Neural cell (in vitro differentiated cells): ENCODE results near the gene PATL2. TPM values are rescaled to one million over a fixed set of nuclear protein-coding genes. Genes with fewer than 3 reads are reported as not detected.

ENCODE experiments used
- H2AFZ ChIP-seq: fragments of 200-600, 300-800 bp; sonication (generic), shearing (Covaris generic); 2 replicates; pipeline ENCODE4 v1.6.0; 2014; ENCODE audit warnings: low read depth, mild to moderate bottlenecking, antibody characterized with exemption, low read length, moderate library complexity
- H3F3A ChIP-seq: fragments of 200-600 bp; shearing (Covaris generic); 2 replicates; pipeline ENCODE4 v1.6.1; 2016; ENCODE audit warnings: mild to moderate bottlenecking, moderate library complexity, mixed read lengths, antibody characterized with exemption, low read length; ENCODE audit not compliant: insufficient read depth, poor library complexity, severe bottlenecking
- H3K27ac ChIP-seq: fragments of 200-600, 300-800 bp; sonication (generic), shearing (Covaris generic); 2 replicates; pipeline ENCODE4 v1.5.1; 2014; ENCODE audit warnings: mild to moderate bottlenecking, low read length, moderate library complexity
- H3K27me3 ChIP-seq: fragments of 300-800, 200-600 bp; sonication (generic), shearing (Covaris generic); 2 replicates; pipeline ENCODE4 v1.6.0; 2014; ENCODE audit warnings: mild to moderate bottlenecking, low read depth, low read length, moderate library complexity; ENCODE audit not compliant: insufficient read depth
- H3K36me3 ChIP-seq: fragments of 300-800, 200-600 bp; sonication (generic), shearing (Covaris generic); 2 replicates; pipeline ENCODE4 v1.5.1; 2014; ENCODE audit warnings: mild to moderate bottlenecking, antibody characterized with exemption, low read length, moderate library complexity; ENCODE audit not compliant: insufficient read depth
- H3K4me2 ChIP-seq: fragments of 300-800, 200-600 bp; sonication (generic), shearing (Covaris generic); 2 replicates; pipeline ENCODE4 v1.6.0; 2014; ENCODE audit warnings: mild to moderate bottlenecking, low read length
- H3K4me3 ChIP-seq: fragments of 300-800, 200-600 bp; sonication (generic), shearing (Covaris generic); 2 replicates; pipeline ENCODE4 v1.5.1; 2014; ENCODE audit warnings: mild to moderate bottlenecking, low read length, moderate library complexity
- H3K79me2 ChIP-seq: fragments of 200-600 bp; shearing (Covaris generic); replicated peaks from 2 replicates; pipeline ENCODE4 v1.6.0; 2014; ENCODE audit warnings: mild to moderate bottlenecking, low read length, moderate library complexity; ENCODE audit not compliant: insufficient read depth
- H3K9ac ChIP-seq: fragments of 300-800, 200-600 bp; sonication (generic), shearing (Covaris generic); 2 replicates; pipeline ENCODE4 v1.6.1; 2016; ENCODE audit warnings: mild to moderate bottlenecking, low read length, mixed read lengths
- H3K9me2 ChIP-seq: fragments of 200-600 bp; shearing (Covaris generic); 2 replicates; pipeline ENCODE4 v1.6.1; 2016; ENCODE audit warnings: mild to moderate bottlenecking, low read length, mixed read lengths; ENCODE audit not compliant: insufficient read depth
- H3K9me3 ChIP-seq: fragments of 200-600, 300-800 bp; sonication (generic), shearing (Covaris generic); 2 replicates; pipeline ENCODE4 v1.6.1; 2016; ENCODE audit warnings: mild to moderate bottlenecking, mixed run types, low read length, moderate library complexity, mixed read lengths
- H4K20me1 ChIP-seq: fragments of 200-600 bp; shearing (Covaris generic); 2 replicates; pipeline ENCODE4 v1.6.1; 2016; ENCODE audit warnings: mild to moderate bottlenecking, mixed run types; ENCODE audit not compliant: insufficient read depth
- CTCF ChIP-seq: fragments of 450-650 bp; IDR thresholded peaks from 2 replicates; pipeline ENCODE4 v1.5.1; 2014; ENCODE audit warnings: antibody characterized with exemption, mild to moderate bottlenecking, moderate library complexity; ENCODE audit not compliant: poor library complexity, severe bottlenecking
- EP300 ChIP-seq: fragments of 450-650 bp; conservative IDR thresholded peaks from 2 replicates; pipeline ENCODE4 v1.6.1; 2014; ENCODE audit warnings: antibody characterized with exemption, mild to moderate bottlenecking, moderate library complexity; ENCODE audit not compliant: poor library complexity, severe bottlenecking
- EZH2 ChIP-seq: fragments of 200-600, 300-800 bp; shearing (Covaris generic), sonication (generic); IDR thresholded peaks from 2 replicates; pipeline ENCODE4 v1.6.1; 2014; ENCODE audit warnings: antibody characterized with exemption, low read length, borderline replicate concordance, mild to moderate bottlenecking; ENCODE audit not compliant: insufficient read depth, poor library complexity, severe bottlenecking
- MXI1 ChIP-seq: fragments of 450-650 bp; conservative IDR thresholded peaks from 2 replicates; pipeline ENCODE4 v1.6.1; 2014; ENCODE audit warnings: antibody characterized with exemption, mild to moderate bottlenecking; ENCODE audit not compliant: poor library complexity, severe bottlenecking
- POLR2AphosphoS5 ChIP-seq: IDR thresholded peaks from 2 replicates; pipeline ENCODE4 v1.6.1; 2012
- RAD21 ChIP-seq: fragments of 450-650 bp; conservative IDR thresholded peaks from 2 replicates; pipeline ENCODE4 v1.6.1; 2014; ENCODE audit warnings: antibody characterized with exemption, mild to moderate bottlenecking, moderate library complexity
- REST ChIP-seq: IDR thresholded peaks from 2 replicates; pipeline ENCODE4 v1.6.1; 2012; ENCODE audit warnings: borderline replicate concordance
- SMC3 ChIP-seq: fragments of 450-650 bp; conservative IDR thresholded peaks from 2 replicates; pipeline ENCODE4 v1.6.1; 2014; ENCODE audit warnings: antibody characterized with exemption, mild to moderate bottlenecking, moderate library complexity; ENCODE audit not compliant: poor library complexity
- TAF1 ChIP-seq: IDR thresholded peaks from 2 replicates; pipeline ENCODE4 v1.6.1; 2012; ENCODE audit warnings: low read depth
- polyA plus RNA-seq: library from polyadenylated mRNA; depleted of rRNA; stranded (reverse); fragments of >200 nt; gene quantifications from 2 replicates; pipeline ENCODE4 v1.2.3, GENCODE V29; 2014

The PATL2 gene
- polyA plus RNA-seq, 1 donor from 2014 or later: not detected

- H4K20me1 ChIP-seq: no peaks in the 10 kb centered on the region
- H3K27ac ChIP-seq: no peak overlapping the region
- H3K9me3 ChIP-seq: no peaks in the 10 kb centered on the region
- no peak overlapping the region for H3K4me2 ChIP-seq
- no peak overlapping the region for H3K4me3 ChIP-seq
- H3K79me2 ChIP-seq: no peaks in the 10 kb centered on the region
- H3K9ac ChIP-seq: no peak overlapping the region
- peaks cover 12% of the 10 kb centered on the region for H3K36me3 ChIP-seq
- no peak for TF ChIP-seq EP300
- H3F3A ChIP-seq: no peaks in the 10 kb centered on the region
- H2AFZ ChIP-seq: no peak overlapping the region
- H3K9me2 ChIP-seq: no peaks in the 10 kb centered on the region
- H3K27me3 ChIP-seq: no peaks in the 10 kb centered on the region
Observed at GRCh38 chr15:44647036-44647435, 64.1 kb downstream of the PATL2 start.

- no peak for TF ChIP-seq REST
- TF ChIP-seq EP300: no peak
- no peak for TF ChIP-seq MXI1
- TF ChIP-seq SMC3: no peak
- no peak for TF ChIP-seq RAD21
- TF ChIP-seq TAF1: no peak
- no peak for TF ChIP-seq EZH2
- TF ChIP-seq CTCF: no peak
- TF ChIP-seq POLR2AphosphoS5: no peak
- peaks cover 8% of the 10 kb centered on the region for H3K36me3 ChIP-seq
- no peaks in the 10 kb centered on the region for H3K9me2 ChIP-seq
- no peaks in the 10 kb centered on the region for H3K27me3 ChIP-seq
- H3K9ac ChIP-seq: no peak overlapping the region
- no peak overlapping the region for H3K27ac ChIP-seq
- no peaks in the 10 kb centered on the region for H4K20me1 ChIP-seq
- no peak overlapping the region for H3K4me3 ChIP-seq
- no peaks in the 10 kb centered on the region for H3K79me2 ChIP-seq
- H3F3A ChIP-seq: no peaks in the 10 kb centered on the region
- no peak overlapping the region for H3K4me2 ChIP-seq
- H2AFZ ChIP-seq: no peak overlapping the region
- H3K9me3 ChIP-seq: no peaks in the 10 kb centered on the region
Observed at GRCh38 chr15:44646460-44646859, 64.7 kb downstream of the PATL2 start.

GRCh38 chr15:44641651-44642050, 69.5 kb downstream of the PATL2 start:
- Histone ChIP-seq H3K79me2 (no peaks in the 10 kb centered on the region), H3K9me3 (peaks cover 5% of the 10 kb centered on the region), H3K9me2 (no peaks in the 10 kb centered on the region), H3K36me3 (peaks cover 8% of the 10 kb centered on the region), H3K27ac (no peak overlapping the region), H3K9ac (no peak overlapping the region), H2AFZ (no peak overlapping the region), H3K4me2 (no peak overlapping the region), H4K20me1 (no peaks in the 10 kb centered on the region), H3F3A (no peaks in the 10 kb centered on the region), H3K4me3 (no peak overlapping the region), H3K27me3 (no peaks in the 10 kb centered on the region)
- TF ChIP-seq EZH2 (no peak), CTCF (no peak), EP300 (no peak), SMC3 (no peak), REST (no peak), RAD21 (no peak), TAF1 (no peak), POLR2AphosphoS5 (no peak), MXI1 (no peak)
